Kidney (tissue), 14 donors: ENCODE results near the gene HOXA5. TPM values are rescaled to one million over a fixed set of nuclear protein-coding genes. Genes with fewer than 3 reads are reported as not detected.
A peak's percentile ranks its signal among the peaks of the same experiment; 100 is the strongest.

ENCODE experiments used
- DNase-seq, 5 donors: peaks; one replicate each; pipeline ENCODE4 v3.0.0-alpha.2; 2013 to 2020
- FAIRE-seq: peaks from 2 replicates; lab custom pipeline; 2012; peaks lifted over from hg19 to GRCh38; lab: Jason Lieb, UNC
- H3K27ac ChIP-seq, 2 donors: one replicate each; pipeline ENCODE4 v1.7.0; 2013; ENCODE audit warnings: low read depth in 2 of 2, low read length in 2 of 2, inconsistent platforms in 1 of 2
- H3K27me3 ChIP-seq: one replicate; pipeline ENCODE4 v1.7.1; 2013; ENCODE audit warnings: low read length, inconsistent platforms; ENCODE audit not compliant: control insufficient read depth, insufficient read depth
- H3K36me3 ChIP-seq, 3 donors: one replicate each; pipeline versions ENCODE4 v1.7.0 to v1.7.1; 2013; ENCODE audit warnings: low read length in 3 of 3, control low read depth in 1 of 3, inconsistent platforms in 1 of 3; ENCODE audit not compliant: insufficient read depth in 3 of 3, control insufficient read depth in 2 of 3
- H3K4me1 ChIP-seq, 3 donors: one replicate each; pipeline versions ENCODE4 v1.7.0 to v1.7.1; 2013; ENCODE audit warnings: low read length in 3 of 3, inconsistent platforms in 1 of 3, low read depth in 1 of 3; ENCODE audit not compliant: control insufficient read depth in 2 of 3, insufficient read depth in 2 of 3
- H3K4me3 ChIP-seq, 3 donors: one replicate each; pipeline versions ENCODE4 v1.7.0 to v1.8.1; 2013; ENCODE audit warnings: low read length in 3 of 3, control low read depth in 1 of 3, inconsistent platforms in 1 of 3
- H3K9ac ChIP-seq, 3 donors: one replicate each; pipeline versions ENCODE4 v1.7.0 to v1.7.1; 2013; ENCODE audit warnings: low read length in 3 of 3, control low read depth in 1 of 3, inconsistent platforms in 1 of 3
- H3K9me3 ChIP-seq, 3 donors: one replicate each; pipeline versions ENCODE4 v1.7.0 to v1.7.1; 2013; ENCODE audit warnings: low read length in 3 of 3, control low read depth in 1 of 3, inconsistent platforms in 1 of 3; ENCODE audit not compliant: control insufficient read depth in 2 of 3, insufficient read depth in 1 of 3
- intact Hi-C: fragments of 100-400 bp; cut with DNase I; formaldehyde crosslinking; loops from one replicate; pipeline ENCODE4 v1.11.1; 2022
- polyA plus RNA-seq: library from polyadenylated mRNA; stranded (reverse); fragments of 350-450 nt; fragmentation: Illumina TruSeq; extraction: RNeasy Lipid Tissue Mini Kit (QIAGEN cat#74804); gene quantifications from one replicate; pipeline ENCODE4 v1.2.3, GENCODE V29; 2014; ENCODE audit warnings: low read depth, low replicate concordance; ENCODE audit not compliant: insufficient read depth
- total RNA-seq: library from RNA; stranded (reverse); fragmentation: NEBNext Ultra II Directional; extraction: Animal tissue kit (Norgen Biotek cat#: 25700); gene quantifications from one replicate; pipeline ENCODE4 v1.2.1, GENCODE V29; 2021
- TF ChIP-seq, protein P1 (sequence below): IDR thresholded peaks from 3 replicates; pipeline ENCODE4 v1.5.1; 2012; ENCODE audit warnings: mild to moderate bottlenecking, moderate library complexity, borderline replicate concordance; ENCODE audit not compliant: insufficient read depth; ENCODE audit errors: extremely low read depth
- donor health status: control.
- donor health status: control.
- donor health status: control.
- donor health status: control.
- donor health status: control.
- donor health status: DM: yes; HTN: yes; CAD: no.
- donor health status: Normal renal cell carcinoma (clear cell type).

HOXA5 gene
- total and polyA plus RNA-seq, 2 donors from 2014 or later, result 19.4 to 38.0 TPM

DNA sequence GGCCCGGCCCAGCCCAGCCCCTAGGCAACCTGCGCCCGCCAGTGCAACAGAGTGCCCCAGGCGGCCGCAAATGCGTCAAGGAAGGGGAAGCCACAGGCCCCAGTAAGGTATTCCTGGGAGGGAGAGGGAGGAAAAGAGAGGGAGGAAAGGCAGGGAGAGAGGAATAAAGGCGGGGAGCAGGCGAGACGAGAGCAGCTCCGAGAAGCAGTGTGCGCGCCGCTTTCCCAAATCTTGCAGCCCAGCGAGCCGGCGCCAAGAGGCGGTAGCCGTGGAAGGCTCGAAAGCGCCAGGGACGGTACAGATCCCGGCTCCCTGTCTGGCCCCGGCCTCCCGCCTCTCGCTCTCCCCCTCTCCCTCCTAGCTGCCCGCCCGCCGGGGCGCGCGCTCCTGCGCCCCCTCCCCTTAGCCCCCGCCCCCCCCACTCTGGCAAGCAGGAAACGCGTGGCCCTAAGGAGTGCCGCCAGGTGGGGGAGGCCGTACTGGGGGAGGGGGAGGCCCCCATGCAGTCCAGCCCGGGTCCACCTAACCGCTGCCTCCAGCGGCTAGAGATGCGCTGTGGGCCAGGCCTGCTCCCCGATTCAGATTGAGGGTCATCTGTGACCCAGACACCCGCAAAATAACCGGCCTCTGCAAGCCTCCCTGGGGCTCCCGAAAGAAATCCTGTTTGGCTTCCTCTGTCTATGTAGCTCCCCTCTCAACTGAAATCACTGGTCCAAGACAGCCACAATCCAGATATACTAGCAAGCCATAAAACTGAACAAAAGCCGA is 26.4 kb upstream of the HOXA5 start:
- TF ChIP-seq, protein P1, sequence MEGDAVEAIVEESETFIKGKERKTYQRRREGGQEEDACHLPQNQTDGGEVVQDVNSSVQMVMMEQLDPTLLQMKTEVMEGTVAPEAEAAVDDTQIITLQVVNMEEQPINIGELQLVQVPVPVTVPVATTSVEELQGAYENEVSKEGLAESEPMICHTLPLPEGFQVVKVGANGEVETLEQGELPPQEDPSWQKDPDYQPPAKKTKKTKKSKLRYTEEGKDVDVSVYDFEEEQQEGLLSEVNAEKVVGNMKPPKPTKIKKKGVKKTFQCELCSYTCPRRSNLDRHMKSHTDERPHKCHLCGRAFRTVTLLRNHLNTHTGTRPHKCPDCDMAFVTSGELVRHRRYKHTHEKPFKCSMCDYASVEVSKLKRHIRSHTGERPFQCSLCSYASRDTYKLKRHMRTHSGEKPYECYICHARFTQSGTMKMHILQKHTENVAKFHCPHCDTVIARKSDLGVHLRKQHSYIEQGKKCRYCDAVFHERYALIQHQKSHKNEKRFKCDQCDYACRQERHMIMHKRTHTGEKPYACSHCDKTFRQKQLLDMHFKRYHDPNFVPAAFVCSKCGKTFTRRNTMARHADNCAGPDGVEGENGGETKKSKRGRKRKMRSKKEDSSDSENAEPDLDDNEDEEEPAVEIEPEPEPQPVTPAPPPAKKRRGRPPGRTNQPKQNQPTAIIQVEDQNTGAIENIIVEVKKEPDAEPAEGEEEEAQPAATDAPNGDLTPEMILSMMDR, result no peak
- Histone ChIP-seq H3K4me1 (no peaks in the 10 kb centered on the region), H3K4me3 (peak overlapping the region; percentile 71 to 86 (median 78)), H3K27me3 (no peaks in the 10 kb centered on the region), H3K36me3 (no peaks in the 10 kb centered on the region), H3K27ac (peak overlapping the region; percentile 94 to 96), H3K9me3 (no peaks in the 10 kb centered on the region), H3K9ac (peak overlapping the region; percentile 72 to 95 (median 82))
- FAIRE-seq (no peak), DNase-seq (peak in 4 of 5 donors; percentile 77 to 92 (median 86))
- intact Hi-C loops, result loop anchor here (10.0 kb wide), 1 partner anchor 1315 kb away; no protein-coding TSS in a partner anchor

DNA sequence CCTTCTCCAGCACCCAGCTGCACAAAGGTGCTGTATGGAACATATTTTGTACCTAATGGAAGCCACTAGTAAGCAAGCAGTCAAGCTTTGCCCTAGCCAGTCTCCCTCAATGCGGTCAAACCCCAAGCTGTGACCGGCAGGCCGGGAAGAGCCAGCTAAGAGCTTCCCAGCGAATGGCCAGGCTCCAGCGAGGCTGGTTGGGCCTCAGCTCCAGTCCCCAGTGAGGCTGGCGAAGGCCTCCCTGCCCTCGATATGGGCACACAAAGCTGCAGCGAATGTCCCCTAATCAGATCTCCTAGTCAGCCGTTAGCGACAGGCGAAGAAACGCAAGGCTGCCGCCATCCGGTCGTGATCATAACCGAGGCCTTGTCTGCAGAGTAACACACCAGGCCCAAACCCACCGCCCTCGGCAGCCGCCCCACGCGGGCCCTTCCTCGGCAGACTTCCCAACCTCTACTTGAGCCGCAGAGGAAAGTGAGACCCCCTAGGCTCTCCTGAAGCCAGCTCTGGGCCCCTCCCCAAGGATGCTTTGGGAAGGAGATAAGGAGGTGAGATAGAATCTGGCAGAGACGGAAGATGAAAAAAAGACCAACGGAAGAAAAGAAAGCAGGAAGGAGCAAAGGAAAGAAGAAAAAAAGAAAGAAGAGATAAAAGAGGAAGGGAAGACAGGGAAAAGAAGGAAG is 24.9 kb upstream of the HOXA5 start:
- no peak for FAIRE-seq

DNA sequence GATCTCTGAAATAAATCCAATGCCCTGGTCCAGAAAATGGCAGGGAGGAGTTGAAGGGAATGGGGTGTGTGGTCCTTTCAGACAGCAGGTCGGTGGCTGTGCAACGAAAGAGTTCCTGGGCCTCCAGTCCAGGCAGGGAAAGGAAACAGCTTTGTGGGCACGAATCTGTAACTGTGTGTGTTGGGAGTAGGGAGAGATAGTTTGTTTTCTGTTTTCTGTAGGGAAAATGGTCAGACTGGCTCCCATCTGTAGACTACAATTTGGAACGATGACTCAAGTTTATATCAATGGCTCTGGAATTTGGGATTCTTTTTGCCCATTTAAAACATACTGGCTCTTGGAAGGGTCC is 24.4 kb upstream of the HOXA5 start:
- no peak for FAIRE-seq
- Histone ChIP-seq H3K27ac (peak overlapping the region; percentile 94 to 96), H3K9me3 (no peaks in the 10 kb centered on the region), H3K4me3 (peak overlapping the region; percentile 59 to 86 (median 74)), H3K9ac (peak overlapping the region; percentile 57 to 95 (median 79)), H3K4me1 (peaks cover 0 to 2% (median 0%) of the 10 kb centered on the region in 3 donors), H3K27me3 (no peaks in the 10 kb centered on the region), H3K36me3 (peaks cover 0 to 8% (median 5%) of the 10 kb centered on the region in 3 donors)
- TF ChIP-seq, protein P1, result no peak
- intact Hi-C loops, result no loop called here
- peak in 1 of 5 donors; percentile 22 for DNase-seq

More for the DNA sequence above, 24.9 kb upstream of the HOXA5 start:
- H3K27ac ChIP-seq, result peak overlapping the region; percentile 94 to 96
- intact Hi-C loops, result no loop called here
- peaks cover 0 to 2% (median 0%) of the 10 kb centered on the region in 3 donors for H3K4me1 ChIP-seq
- DNase-seq, result peak in 2 of 5 donors; percentile 82 to 88
- TF ChIP-seq, protein P1, result no peak
- H3K36me3 ChIP-seq, result peaks cover 0 to 5% (median 2%) of the 10 kb centered on the region in 3 donors
- peak overlapping the region; percentile 59 to 86 (median 74) for H3K4me3 ChIP-seq
- peak overlapping the region; percentile 57 to 95 (median 79) for H3K9ac ChIP-seq
- H3K9me3 ChIP-seq, result no peaks in the 10 kb centered on the region
- no peaks in the 10 kb centered on the region for H3K27me3 ChIP-seq
